Measurements from ENCODE around the gene CTBP1.

Gene CTBP1

GRCh38 chr4:1249731-1250526, 999 bp upstream of the CTBP1 start:
- DNase-seq (ENCODE audit: low read depth in 2 of 2) = peak in 1 of 2 donors; percentile 24

GRCh38 chr4:1249148-1249730, 309 bp upstream of the CTBP1 start:
- DNase-seq (ENCODE audit: low read depth in 2 of 2) = peak; percentile 64 to 75

GRCh38 chr4:1247864-1248244, 1.1 kb downstream of the CTBP1 start:
- DNase-seq (ENCODE audit: low read depth in 2 of 2) = no peak

- DNase-seq (ENCODE audit: low read depth in 2 of 2) = no peak
Measured at GRCh38 chr4:1246901-1247863, 1.7 kb downstream of the CTBP1 start.

- DNase-seq (ENCODE audit: low read depth in 2 of 2) = no peak
Measured at GRCh38 chr4:1246111-1246881, 2.6 kb downstream of the CTBP1 start.

GRCh38 chr4:1245481-1246051, 3.4 kb downstream of the CTBP1 start:
- no peak for DNase-seq (ENCODE audit: low read depth in 2 of 2)

GRCh38 chr4:1244978-1245471, 3.9 kb downstream of the CTBP1 start:
- DNase-seq (ENCODE audit: low read depth in 2 of 2) = no peak

- DNase-seq (ENCODE audit: low read depth in 2 of 2) = no peak
Measured at GRCh38 chr4:1244081-1244977, 4.6 kb downstream of the CTBP1 start.

GRCh38 chr4:1243451-1244080, 5.4 kb downstream of the CTBP1 start:
- no peak for DNase-seq (ENCODE audit: low read depth in 2 of 2)

- DNase-seq (ENCODE audit: low read depth in 2 of 2) = no peak
Measured at GRCh38 chr4:1242506-1243450, 6.2 kb downstream of the CTBP1 start.

GRCh38 chr4:1241936-1242505, 6.9 kb downstream of the CTBP1 start:
- no peak for DNase-seq (ENCODE audit: low read depth in 2 of 2)

GRCh38 chr4:1241466-1241935, 7.4 kb downstream of the CTBP1 start:
- DNase-seq (ENCODE audit: low read depth in 2 of 2) = no peak

GRCh38 chr4:1240721-1241465, 8.0 kb downstream of the CTBP1 start:
- DNase-seq (ENCODE audit: low read depth in 2 of 2) = no peak

GRCh38 chr4:1239950-1240307, 9.0 kb downstream of the CTBP1 start:
- no peak for DNase-seq (ENCODE audit: low read depth in 2 of 2)

- DNase-seq (ENCODE audit: low read depth in 2 of 2) = no peak
Measured at GRCh38 chr4:1239141-1239949, 9.6 kb downstream of the CTBP1 start.

- no peak for DNase-seq (ENCODE audit: low read depth in 2 of 2)
Measured at GRCh38 chr4:1238676-1239000, 10.3 kb downstream of the CTBP1 start.

All from stimulated activated CD8-positive, alpha-beta memory T cell treated with anti-CD3 and anti-CD28 coated beads, Interleukin-15, amount 100 ng/mL, for 4 hours (primary cell).